ENCODE measurements around the gene SLC17A2. TPM values are rescaled to one million over a fixed set of nuclear protein-coding genes. Genes with fewer than 3 reads are reported as not detected.

Gene SLC17A2
- total RNA-seq, 1 experiment from 2014 or later: not detected

- in situ Hi-C loops (cut with HindIII; ENCODE audit: low pct_unique_long_range_greater_than_20kb, low sequenced_read_pairs): no loop called here
- DNase-seq (ENCODE audit: low read depth, low spot score): no peak
Observed at GRCh38 chr6:25899580-25900408, 30.7 kb downstream of the SLC17A2 start.

- in situ Hi-C loops (cut with HindIII; ENCODE audit: low pct_unique_long_range_greater_than_20kb, low sequenced_read_pairs): no loop called here
- DNase-seq (ENCODE audit: low read depth, low spot score): no peak
Observed at GRCh38 chr6:25899123-25899522, 31.4 kb downstream of the SLC17A2 start.

- in situ Hi-C loops (cut with HindIII; ENCODE audit: low pct_unique_long_range_greater_than_20kb, low sequenced_read_pairs): no loop called here
Observed at GRCh38 chr6:25898289-25898977, 32.1 kb downstream of the SLC17A2 start.

GRCh38 chr6:25896252-25896651, 34.2 kb downstream of the SLC17A2 start:
- DNase-seq (ENCODE audit: low read depth, low spot score): no peak
- in situ Hi-C loops (cut with HindIII; ENCODE audit: low pct_unique_long_range_greater_than_20kb, low sequenced_read_pairs): no loop called here

More at GRCh38 chr6:25898289-25898977, 32.1 kb downstream of the SLC17A2 start:
- DNase-seq (ENCODE audit: low read depth, low spot score): no peak

- no peak for DNase-seq (ENCODE audit: low read depth, low spot score)
- in situ Hi-C loops (cut with HindIII; ENCODE audit: low pct_unique_long_range_greater_than_20kb, low sequenced_read_pairs): no loop called here
Observed at GRCh38 chr6:25895771-25896170, 34.7 kb downstream of the SLC17A2 start.

GRCh38 chr6:25893778-25894177, 36.7 kb downstream of the SLC17A2 start:
- DNase-seq (ENCODE audit: low read depth, low spot score): no peak
- in situ Hi-C loops (cut with HindIII; ENCODE audit: low pct_unique_long_range_greater_than_20kb, low sequenced_read_pairs): no loop called here

GRCh38 chr6:25892877-25893276, 37.6 kb downstream of the SLC17A2 start:
- in situ Hi-C loops (cut with HindIII; ENCODE audit: low pct_unique_long_range_greater_than_20kb, low sequenced_read_pairs): no loop called here
- DNase-seq (ENCODE audit: low read depth, low spot score): no peak

- DNase-seq (ENCODE audit: low read depth, low spot score): peak; percentile 86
- in situ Hi-C loops (cut with HindIII; ENCODE audit: low pct_unique_long_range_greater_than_20kb, low sequenced_read_pairs): no loop called here
Observed at GRCh38 chr6:25889877-25890853, 40.3 kb downstream of the SLC17A2 start.

- in situ Hi-C loops (cut with HindIII; ENCODE audit: low pct_unique_long_range_greater_than_20kb, low sequenced_read_pairs): no loop called here
- no peak for DNase-seq (ENCODE audit: low read depth, low spot score)
Observed at GRCh38 chr6:25888626-25889025, 41.9 kb downstream of the SLC17A2 start.

- in situ Hi-C loops (cut with HindIII; ENCODE audit: low pct_unique_long_range_greater_than_20kb, low sequenced_read_pairs): no loop called here
- DNase-seq (ENCODE audit: low read depth, low spot score): no peak
Observed at GRCh38 chr6:25886066-25886465, 44.4 kb downstream of the SLC17A2 start.

GRCh38 chr6:25883991-25884390, 46.5 kb downstream of the SLC17A2 start:
- DNase-seq (ENCODE audit: low read depth, low spot score): no peak

GRCh38 chr6:25883536-25883935, 47.0 kb downstream of the SLC17A2 start:
- DNase-seq (ENCODE audit: low read depth, low spot score): no peak
- in situ Hi-C loops (cut with HindIII; ENCODE audit: low pct_unique_long_range_greater_than_20kb, low sequenced_read_pairs): no loop called here

More at GRCh38 chr6:25883991-25884390, 46.5 kb downstream of the SLC17A2 start:
- in situ Hi-C loops (cut with HindIII; ENCODE audit: low pct_unique_long_range_greater_than_20kb, low sequenced_read_pairs): no loop called here

GRCh38 chr6:25882051-25882496, 48.4 kb downstream of the SLC17A2 start:
- in situ Hi-C loops (cut with HindIII; ENCODE audit: low pct_unique_long_range_greater_than_20kb, low sequenced_read_pairs): no loop called here
- DNase-seq (ENCODE audit: low read depth, low spot score): no peak

- no peak for DNase-seq (ENCODE audit: low read depth, low spot score)
- in situ Hi-C loops (cut with HindIII; ENCODE audit: low pct_unique_long_range_greater_than_20kb, low sequenced_read_pairs): no loop called here
Observed at GRCh38 chr6:25880601-25881000, 49.9 kb downstream of the SLC17A2 start.

GRCh38 chr6:25878721-25879322, 51.7 kb downstream of the SLC17A2 start:
- in situ Hi-C loops (cut with HindIII; ENCODE audit: low pct_unique_long_range_greater_than_20kb, low sequenced_read_pairs): no loop called here
- DNase-seq (ENCODE audit: low read depth, low spot score): no peak

GRCh38 chr6:25875926-25876602, 54.4 kb downstream of the SLC17A2 start:
- no peak for DNase-seq (ENCODE audit: low read depth, low spot score)
- in situ Hi-C loops (cut with HindIII; ENCODE audit: low pct_unique_long_range_greater_than_20kb, low sequenced_read_pairs): no loop called here

- in situ Hi-C loops (cut with HindIII; ENCODE audit: low pct_unique_long_range_greater_than_20kb, low sequenced_read_pairs): no loop called here
- DNase-seq (ENCODE audit: low read depth, low spot score): no peak
Observed at GRCh38 chr6:25875563-25875905, 55.0 kb downstream of the SLC17A2 start.

Measured in SK-MEL-5 (cell line).